HG03457 (cell line): Measurements from ENCODE around the gene NBPF15.
A peak's percentile ranks its signal among the peaks of the same experiment; 100 is the strongest.
"Not testable (repeated sequence)": the region's sequence is repeated elsewhere in the genome, so short reads cannot be mapped to it uniquely, and the experiment has no call there.

Experiments used
- ATAC-seq: cut with Tn5 transposase; IDR thresholded peaks from one replicate; pipeline ENCODE4 v1.9.1; 2021; ENCODE audit warnings: moderate number of reproducible peaks; ENCODE audit not compliant: unreplicated experiment

Gene NBPF15

GRCh38 chr1:144461136-144461759 lies at the start of gene NBPF15:
NBPF15 (minus strand) TSS chr1:144461669; CDS start chr1:144440003, 21,666 bp downstream.
- peak; percentile 87 for ATAC-seq

GRCh38 chr1:144496429-144496828 lies 35.0 kb upstream of the NBPF15 start:
- ATAC-seq, result not testable (repeated sequence)

GRCh38 chr1:144494130-144494529 lies 32.7 kb upstream of the NBPF15 start:
- ATAC-seq, result not testable (repeated sequence)

- ATAC-seq, result not testable (repeated sequence)
These were observed 28.9 kb upstream of the NBPF15 start for GRCh38 chr1:144490394-144490793.

- not testable (repeated sequence) for ATAC-seq
These were observed 25.5 kb upstream of the NBPF15 start for GRCh38 chr1:144487002-144487401.

- not testable (repeated sequence) for ATAC-seq
These were observed 23.9 kb upstream of the NBPF15 start for GRCh38 chr1:144485048-144485993.

- ATAC-seq, result not testable (repeated sequence)
These were observed 12.4 kb upstream of the NBPF15 start for GRCh38 chr1:144473897-144474296.

- ATAC-seq, result not testable (repeated sequence)
These were observed 10.0 kb upstream of the NBPF15 start for GRCh38 chr1:144471434-144471833.

GRCh38 chr1:144461778-144462177 lies 309 bp upstream of the NBPF15 start:
- not testable (repeated sequence) for ATAC-seq

GRCh38 chr1:144460686-144461085 lies 783 bp downstream of the NBPF15 start:
- ATAC-seq, result not testable (repeated sequence)

- not testable (repeated sequence) for ATAC-seq
These were observed 19.1 kb downstream of the NBPF15 start for GRCh38 chr1:144442402-144442801.

GRCh38 chr1:144439737-144440136 lies 21.7 kb downstream of the NBPF15 start:
- not testable (repeated sequence) for ATAC-seq

- not testable (repeated sequence) for ATAC-seq
These were observed 42.4 kb downstream of the NBPF15 start for GRCh38 chr1:144418891-144419694.

GRCh38 chr1:144413404-144414118 lies 47.9 kb downstream of the NBPF15 start:
- not testable (repeated sequence) for ATAC-seq

GRCh38 chr1:144412491-144413403 lies 48.7 kb downstream of the NBPF15 start:
- ATAC-seq, result peak; percentile 83

- ATAC-seq, result peak; percentile 53
These were observed 49.4 kb downstream of the NBPF15 start for GRCh38 chr1:144412068-144412471.

GRCh38 chr1:144402807-144403206 lies 58.7 kb downstream of the NBPF15 start:
- not testable (repeated sequence) for ATAC-seq

- ATAC-seq, result not testable (repeated sequence)
These were observed 89.8 kb downstream of the NBPF15 start for GRCh38 chr1:144371651-144372050.
